Memory B cell (primary cell): ENCODE measurements around the gene UBXN4.

ENCODE experiments used
- ATAC-seq: fragments of 150-1000 bp; cut with Tn5 transposase; 2 replicates; pipeline ENCODE4 v1.10.0; 2021; ENCODE audit warnings: low read depth, mild to moderate bottlenecking, moderate library complexity
- DNase-seq, 2 donors: peaks; one replicate each; pipeline ENCODE4 v3.0.0; 2022; ENCODE audit warnings: low spot score in 2 of 2
- H3K27ac Mint-ChIP-seq: one replicate; pipeline ENCODE4 v1.8.0; 2022; ENCODE audit warnings: mild to moderate bottlenecking, moderate library complexity, mixed read lengths
- H3K27me3 Mint-ChIP-seq: one replicate; pipeline ENCODE4 v1.8.0; 2022; ENCODE audit warnings: mixed read lengths
- H3K36me3 Mint-ChIP-seq: one replicate; pipeline ENCODE4 v1.8.0; 2022; ENCODE audit warnings: mild to moderate bottlenecking, mixed read lengths
- H3K4me1 Mint-ChIP-seq: one replicate; pipeline ENCODE4 v1.8.0; 2022; ENCODE audit warnings: mixed read lengths
- H3K4me3 Mint-ChIP-seq: one replicate; pipeline ENCODE4 v1.8.0; 2022; ENCODE audit warnings: mild to moderate bottlenecking, moderate library complexity, mixed read lengths
- H3K9me3 Mint-ChIP-seq: one replicate; pipeline ENCODE4 v1.8.0; 2022; ENCODE audit warnings: mixed read lengths

The UBXN4 gene

GRCh38 chr2:135741043-135741394 is 636 bp upstream of the UBXN4 start:
- H3K27ac Mint-ChIP-seq: peak overlapping the region; percentile 98
- H3K4me3 Mint-ChIP-seq: no peak overlapping the region
- ATAC-seq: no peak
- no peak for DNase-seq
- no peaks in the 10 kb centered on the region for H3K9me3 Mint-ChIP-seq
- peaks cover 17% of the 10 kb centered on the region for H3K4me1 Mint-ChIP-seq
- peaks cover 2% of the 10 kb centered on the region for H3K36me3 Mint-ChIP-seq
- no peaks in the 10 kb centered on the region for H3K27me3 Mint-ChIP-seq

- peaks cover 2% of the 10 kb centered on the region for H3K36me3 Mint-ChIP-seq
- peak overlapping the region; percentile 99 for H3K4me3 Mint-ChIP-seq
- DNase-seq: peak in 1 of 2 donors; percentile 29
- no peaks in the 10 kb centered on the region for H3K27me3 Mint-ChIP-seq
- peak overlapping the region; percentile 98 for H3K27ac Mint-ChIP-seq
- no peaks in the 10 kb centered on the region for H3K9me3 Mint-ChIP-seq
- H3K4me1 Mint-ChIP-seq: peaks cover 24% of the 10 kb centered on the region
- ATAC-seq: peak; percentile 13
Measured at GRCh38 chr2:135742325-135742757, 686 bp downstream of the UBXN4 start.

- Mint-ChIP-seq H3K4me3 (no peak overlapping the region), H3K4me1 (peaks cover 26% of the 10 kb centered on the region), H3K27ac (no peak overlapping the region), H3K9me3 (no peaks in the 10 kb centered on the region), H3K27me3 (no peaks in the 10 kb centered on the region), H3K36me3 (peaks cover 5% of the 10 kb centered on the region)
- ATAC-seq (no peak), DNase-seq (no peak)
Measured at GRCh38 chr2:135743860-135744259, 2.2 kb downstream of the UBXN4 start.

GRCh38 chr2:135744760-135745314 is 3.2 kb downstream of the UBXN4 start:
- Mint-ChIP-seq H3K27me3 (no peaks in the 10 kb centered on the region), H3K9me3 (no peaks in the 10 kb centered on the region), H3K4me1 (peaks cover 26% of the 10 kb centered on the region), H3K27ac (no peak overlapping the region), H3K4me3 (no peak overlapping the region), H3K36me3 (peaks cover 9% of the 10 kb centered on the region)
- DNase-seq: peak in 1 of 2 donors; percentile 7
- ATAC-seq: no peak

GRCh38 chr2:135745545-135745944 is 3.9 kb downstream of the UBXN4 start:
- ATAC-seq (no peak), DNase-seq (no peak)
- H3K27ac Mint-ChIP-seq: no peak overlapping the region
- peaks cover 26% of the 10 kb centered on the region for H3K4me1 Mint-ChIP-seq
- no peak overlapping the region for H3K4me3 Mint-ChIP-seq
- no peaks in the 10 kb centered on the region for H3K27me3 Mint-ChIP-seq
- no peaks in the 10 kb centered on the region for H3K9me3 Mint-ChIP-seq
- H3K36me3 Mint-ChIP-seq: peaks cover 10% of the 10 kb centered on the region

GRCh38 chr2:135755573-135755972 is 13.9 kb downstream of the UBXN4 start:
- no peak overlapping the region for H3K4me3 Mint-ChIP-seq
- no peaks in the 10 kb centered on the region for H3K27me3 Mint-ChIP-seq
- DNase-seq (no peak), ATAC-seq (no peak)
- H3K36me3 Mint-ChIP-seq: peaks cover 29% of the 10 kb centered on the region
- H3K27ac Mint-ChIP-seq: no peak overlapping the region
- H3K9me3 Mint-ChIP-seq: peaks cover 3% of the 10 kb centered on the region
- no peaks in the 10 kb centered on the region for H3K4me1 Mint-ChIP-seq

- peaks cover 31% of the 10 kb centered on the region for H3K36me3 Mint-ChIP-seq
- no peak overlapping the region for H3K4me3 Mint-ChIP-seq
- H3K27me3 Mint-ChIP-seq: no peaks in the 10 kb centered on the region
- peaks cover 3% of the 10 kb centered on the region for H3K9me3 Mint-ChIP-seq
- H3K4me1 Mint-ChIP-seq: no peaks in the 10 kb centered on the region
- no peak overlapping the region for H3K27ac Mint-ChIP-seq
- ATAC-seq (no peak), DNase-seq (no peak)
Measured at GRCh38 chr2:135756692-135757091, 15.0 kb downstream of the UBXN4 start.

- Mint-ChIP-seq H3K27me3 (no peaks in the 10 kb centered on the region), H3K4me3 (no peak overlapping the region), H3K36me3 (peaks cover 25% of the 10 kb centered on the region), H3K27ac (no peak overlapping the region), H3K9me3 (peaks cover under 1% of the 10 kb centered on the region), H3K4me1 (no peaks in the 10 kb centered on the region)
- no peak for DNase-seq
- ATAC-seq: no peak
Measured at GRCh38 chr2:135762022-135762421, 20.4 kb downstream of the UBXN4 start.

GRCh38 chr2:135762530-135762929 is 20.9 kb downstream of the UBXN4 start:
- H3K4me3 Mint-ChIP-seq: no peak overlapping the region
- no peaks in the 10 kb centered on the region for H3K27me3 Mint-ChIP-seq
- H3K27ac Mint-ChIP-seq: no peak overlapping the region
- H3K4me1 Mint-ChIP-seq: peaks cover 3% of the 10 kb centered on the region
- no peak for ATAC-seq
- no peak for DNase-seq
- H3K9me3 Mint-ChIP-seq: no peaks in the 10 kb centered on the region
- H3K36me3 Mint-ChIP-seq: peaks cover 25% of the 10 kb centered on the region

GRCh38 chr2:135768863-135769262 is 27.2 kb downstream of the UBXN4 start:
- H3K36me3 Mint-ChIP-seq: peaks cover 27% of the 10 kb centered on the region
- no peaks in the 10 kb centered on the region for H3K27me3 Mint-ChIP-seq
- no peak overlapping the region for H3K27ac Mint-ChIP-seq
- ATAC-seq (no peak), DNase-seq (no peak)
- H3K4me1 Mint-ChIP-seq: peaks cover 3% of the 10 kb centered on the region
- no peak overlapping the region for H3K4me3 Mint-ChIP-seq
- H3K9me3 Mint-ChIP-seq: no peaks in the 10 kb centered on the region

- DNase-seq (no peak), ATAC-seq (no peak)
- Mint-ChIP-seq H3K4me1 (no peaks in the 10 kb centered on the region), H3K4me3 (no peak overlapping the region), H3K36me3 (peaks cover 25% of the 10 kb centered on the region), H3K27ac (no peak overlapping the region), H3K9me3 (no peaks in the 10 kb centered on the region), H3K27me3 (no peaks in the 10 kb centered on the region)
Measured at GRCh38 chr2:135773319-135773718, 31.7 kb downstream of the UBXN4 start.

GRCh38 chr2:135773917-135774316 is 32.3 kb downstream of the UBXN4 start:
- H3K36me3 Mint-ChIP-seq: peaks cover 27% of the 10 kb centered on the region
- H3K27ac Mint-ChIP-seq: no peak overlapping the region
- DNase-seq (no peak), ATAC-seq (no peak)
- H3K9me3 Mint-ChIP-seq: no peaks in the 10 kb centered on the region
- no peak overlapping the region for H3K4me3 Mint-ChIP-seq
- no peaks in the 10 kb centered on the region for H3K27me3 Mint-ChIP-seq
- H3K4me1 Mint-ChIP-seq: no peaks in the 10 kb centered on the region

GRCh38 chr2:135775420-135775819 is 33.8 kb downstream of the UBXN4 start:
- ATAC-seq: no peak
- no peaks in the 10 kb centered on the region for H3K27me3 Mint-ChIP-seq
- no peaks in the 10 kb centered on the region for H3K9me3 Mint-ChIP-seq
- no peak overlapping the region for H3K27ac Mint-ChIP-seq
- no peaks in the 10 kb centered on the region for H3K4me1 Mint-ChIP-seq
- DNase-seq: no peak
- H3K4me3 Mint-ChIP-seq: no peak overlapping the region
- peaks cover 28% of the 10 kb centered on the region for H3K36me3 Mint-ChIP-seq

GRCh38 chr2:135776367-135776766 is 34.7 kb downstream of the UBXN4 start:
- DNase-seq: no peak
- H3K4me1 Mint-ChIP-seq: no peaks in the 10 kb centered on the region
- ATAC-seq: no peak
- H3K27me3 Mint-ChIP-seq: no peaks in the 10 kb centered on the region
- no peaks in the 10 kb centered on the region for H3K9me3 Mint-ChIP-seq
- no peak overlapping the region for H3K27ac Mint-ChIP-seq
- no peak overlapping the region for H3K4me3 Mint-ChIP-seq
- peaks cover 30% of the 10 kb centered on the region for H3K36me3 Mint-ChIP-seq

- Mint-ChIP-seq H3K27ac (no peak overlapping the region), H3K9me3 (peaks cover 1% of the 10 kb centered on the region), H3K4me1 (peaks cover 2% of the 10 kb centered on the region), H3K36me3 (peaks cover 56% of the 10 kb centered on the region), H3K27me3 (no peaks in the 10 kb centered on the region), H3K4me3 (no peak overlapping the region)
- DNase-seq (no peak), ATAC-seq (no peak)
Measured at GRCh38 chr2:135782231-135782630, 40.6 kb downstream of the UBXN4 start.
